Subcutaneous abdominal adipose tissue (tissue), 5 donors: ENCODE measurements around the gene CDC5L.
"Not testable (repeated sequence)": the region's sequence is repeated elsewhere in the genome, so short reads cannot be mapped to it uniquely, and the experiment has no call there.

Experiments used
- H3K27ac ChIP-seq: one replicate; pipeline ENCODE4 v1.7.0; 2013; ENCODE audit warnings: low read depth, mild to moderate bottlenecking, inconsistent platforms, low read length, moderate library complexity
- H3K27me3 ChIP-seq, 5 donors: one replicate each; pipeline ENCODE4 v1.7.0; 2013; ENCODE audit warnings: low read length in 5 of 5, inconsistent platforms in 1 of 5; ENCODE audit not compliant: control insufficient read depth in 5 of 5, insufficient read depth in 4 of 5
- H3K36me3 ChIP-seq, 5 donors: one replicate each; pipeline ENCODE4 v1.7.0; 2013; ENCODE audit warnings: low read length in 5 of 5; ENCODE audit not compliant: control insufficient read depth in 5 of 5, insufficient read depth in 5 of 5
- H3K4me1 ChIP-seq, 5 donors: one replicate each; pipeline ENCODE4 v1.7.0; 2013; ENCODE audit warnings: low read length in 5 of 5, mild to moderate bottlenecking in 3 of 5, moderate library complexity in 1 of 5; ENCODE audit not compliant: control insufficient read depth in 5 of 5, insufficient read depth in 5 of 5
- H3K4me3 ChIP-seq, 5 donors: one replicate each; pipeline ENCODE4 v1.7.0; 2013; ENCODE audit warnings: low read length in 5 of 5, low read depth in 1 of 5
- H3K9ac ChIP-seq, 5 donors: one replicate each; pipeline ENCODE4 v1.7.0; 2013; ENCODE audit warnings: low read length in 5 of 5, mild to moderate bottlenecking in 4 of 5, moderate library complexity in 3 of 5
- H3K9me3 ChIP-seq, 5 donors: one replicate each; pipeline ENCODE4 v1.7.0; 2013; ENCODE audit warnings: low read length in 5 of 5; ENCODE audit not compliant: control insufficient read depth in 5 of 5
- donor health status: healthy.
- donor health status: healthy.
- donor health status: healthy.
- donor health status: healthy.
- donor health status: healthy.

CDC5L gene

GRCh38 chr6:44349904-44350649 lies 37.4 kb upstream of the CDC5L start:
- H3K9me3 ChIP-seq: no peaks in the 10 kb centered on the region
- H3K4me1 ChIP-seq: no peaks in the 10 kb centered on the region
- H3K27me3 ChIP-seq: peaks cover 0 to 3% (median 0%) of the 10 kb centered on the region in 5 donors
- no peak overlapping the region for H3K4me3 ChIP-seq
- H3K9ac ChIP-seq: no peak overlapping the region
- no peak overlapping the region for H3K27ac ChIP-seq
- no peaks in the 10 kb centered on the region for H3K36me3 ChIP-seq

- H3K9me3 ChIP-seq, H3K27ac ChIP-seq, H3K4me1 ChIP-seq, H3K4me3 ChIP-seq, H3K9ac ChIP-seq, H3K27me3 ChIP-seq, H3K36me3 ChIP-seq: not testable (repeated sequence)
Observed at GRCh38 chr6:44350650-44350994, 36.9 kb upstream of the CDC5L start.

DNA sequence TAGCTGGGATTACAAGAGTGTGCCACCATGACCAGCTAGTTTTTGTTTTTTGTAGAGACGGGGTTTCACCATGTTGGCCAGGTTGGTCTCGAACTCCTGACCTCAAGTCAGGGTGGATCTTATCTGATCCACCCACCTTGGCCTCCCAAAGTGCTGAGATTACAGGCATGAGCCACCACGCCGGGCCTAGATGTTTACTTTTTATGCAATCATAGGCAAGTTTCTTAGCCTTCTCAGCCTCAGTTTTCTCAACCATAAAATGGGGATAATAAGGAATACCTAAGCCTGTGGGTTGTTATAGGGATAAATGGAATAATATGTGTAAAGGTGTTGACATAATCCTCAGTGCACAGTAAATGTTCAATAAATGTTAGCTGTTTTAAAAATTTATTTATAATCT lies 35.2 kb upstream of the CDC5L start:
- peaks cover 0 to 7% (median 4%) of the 10 kb centered on the region in 5 donors for H3K9me3 ChIP-seq
- H3K9ac ChIP-seq: no peak overlapping the region
- H3K27me3 ChIP-seq: no peaks in the 10 kb centered on the region
- no peak overlapping the region for H3K27ac ChIP-seq
- H3K4me1 ChIP-seq: no peaks in the 10 kb centered on the region
- no peaks in the 10 kb centered on the region for H3K36me3 ChIP-seq
- H3K4me3 ChIP-seq: no peak overlapping the region

DNA sequence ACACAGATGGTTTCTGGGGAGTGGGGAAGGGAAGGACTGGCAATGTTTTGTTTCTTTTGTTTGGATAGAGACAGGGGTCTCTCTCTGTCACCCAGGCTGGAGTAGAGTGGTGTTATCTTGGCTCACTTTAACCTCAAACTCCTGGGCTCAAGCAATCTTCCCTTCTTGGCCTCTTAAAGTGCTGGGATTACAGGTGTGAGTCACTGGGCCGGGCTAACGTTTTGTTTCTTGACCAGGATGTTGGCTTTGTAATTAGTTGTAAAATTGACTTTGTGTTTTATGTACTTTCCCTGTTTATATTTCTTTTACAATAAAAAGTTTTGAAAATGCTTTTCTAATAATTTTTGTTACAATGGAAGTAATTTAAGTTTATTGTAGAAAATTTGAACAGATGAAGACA lies 34.2 kb upstream of the CDC5L start:
- Histone ChIP-seq H3K36me3 (no peaks in the 10 kb centered on the region), H3K9me3 (peaks cover 0 to 7% (median 4%) of the 10 kb centered on the region in 5 donors), H3K4me3 (no peak overlapping the region), H3K27me3 (no peaks in the 10 kb centered on the region), H3K9ac (no peak overlapping the region), H3K27ac (no peak overlapping the region), H3K4me1 (no peaks in the 10 kb centered on the region)

DNA sequence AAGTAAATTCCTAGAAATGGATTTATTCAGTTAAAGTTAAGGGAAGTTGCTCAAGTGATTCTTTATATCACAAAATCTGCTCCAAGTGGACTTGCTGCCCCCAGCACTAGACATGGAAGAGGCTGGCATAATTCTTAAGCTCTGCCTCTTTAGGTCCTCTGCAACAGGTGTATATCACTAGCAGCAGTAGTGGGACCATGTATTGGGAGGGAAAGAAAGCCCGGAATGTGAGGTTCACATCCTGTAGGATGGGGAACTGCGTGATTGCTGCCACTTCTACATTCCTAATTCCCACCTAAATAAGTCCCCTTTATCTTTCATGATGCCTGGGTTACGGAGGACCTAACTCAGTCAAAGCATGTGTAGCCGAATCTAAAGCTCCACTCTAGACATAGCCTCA lies 31.9 kb upstream of the CDC5L start:
- H3K27ac ChIP-seq: no peak overlapping the region
- H3K36me3 ChIP-seq: no peaks in the 10 kb centered on the region
- H3K27me3 ChIP-seq: peaks cover 0 to 4% (median 0%) of the 10 kb centered on the region in 5 donors
- no peaks in the 10 kb centered on the region for H3K4me1 ChIP-seq
- H3K9me3 ChIP-seq: peaks cover 0 to 7% (median 4%) of the 10 kb centered on the region in 5 donors
- no peak overlapping the region for H3K4me3 ChIP-seq
- H3K9ac ChIP-seq: no peak overlapping the region

DNA sequence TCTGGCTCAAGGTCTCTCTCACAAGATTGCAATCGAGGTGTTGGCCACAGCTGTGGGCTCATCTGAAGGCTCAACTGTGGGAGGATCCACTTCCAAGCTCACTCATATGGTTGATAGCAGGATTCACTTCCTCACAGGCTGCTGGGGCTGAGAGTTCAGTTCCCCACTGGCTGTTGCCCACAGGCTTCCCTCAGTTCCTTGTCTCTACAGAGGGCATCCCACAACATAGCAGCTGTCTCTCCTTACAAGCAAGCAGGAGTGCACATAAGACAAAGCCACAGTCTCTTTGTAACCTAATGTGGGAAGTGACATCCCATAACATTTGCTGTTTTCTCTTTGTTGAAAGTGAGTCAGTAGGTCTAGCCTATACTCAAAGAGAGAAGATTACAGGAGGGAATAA lies 31.0 kb upstream of the CDC5L start:
- H3K4me3 ChIP-seq: no peak overlapping the region
- no peaks in the 10 kb centered on the region for H3K4me1 ChIP-seq
- peaks cover 0 to 7% (median 4%) of the 10 kb centered on the region in 5 donors for H3K9me3 ChIP-seq
- H3K27me3 ChIP-seq: peaks cover 0 to 4% (median 0%) of the 10 kb centered on the region in 5 donors
- H3K36me3 ChIP-seq: no peaks in the 10 kb centered on the region
- no peak overlapping the region for H3K9ac ChIP-seq
- H3K27ac ChIP-seq: no peak overlapping the region

- peaks cover 0 to 7% (median 4%) of the 10 kb centered on the region in 5 donors for H3K9me3 ChIP-seq
- no peak overlapping the region for H3K27ac ChIP-seq
- no peak overlapping the region for H3K9ac ChIP-seq
- no peak overlapping the region for H3K4me3 ChIP-seq
- H3K4me1 ChIP-seq: no peaks in the 10 kb centered on the region
- H3K36me3 ChIP-seq: no peaks in the 10 kb centered on the region
- H3K27me3 ChIP-seq: peaks cover 0 to 4% (median 0%) of the 10 kb centered on the region in 5 donors
Observed at GRCh38 chr6:44359973-44360372, 27.5 kb upstream of the CDC5L start.

- Histone ChIP-seq H3K4me1 (no peaks in the 10 kb centered on the region), H3K36me3 (no peaks in the 10 kb centered on the region), H3K9me3 (no peaks in the 10 kb centered on the region), H3K27me3 (peaks cover 0 to 4% (median 0%) of the 10 kb centered on the region in 5 donors), H3K27ac (no peak overlapping the region), H3K4me3 (no peak overlapping the region), H3K9ac (no peak overlapping the region)
Observed at GRCh38 chr6:44361947-44362346, 25.6 kb upstream of the CDC5L start.

- H3K27me3 ChIP-seq: peaks cover 0 to 6% (median 0%) of the 10 kb centered on the region in 5 donors
- H3K4me1 ChIP-seq: no peaks in the 10 kb centered on the region
- H3K4me3 ChIP-seq: no peak overlapping the region
- no peak overlapping the region for H3K27ac ChIP-seq
- H3K9ac ChIP-seq: no peak overlapping the region
- no peaks in the 10 kb centered on the region for H3K36me3 ChIP-seq
- H3K9me3 ChIP-seq: no peaks in the 10 kb centered on the region
Observed at GRCh38 chr6:44363377-44363926, 24.1 kb upstream of the CDC5L start.

DNA sequence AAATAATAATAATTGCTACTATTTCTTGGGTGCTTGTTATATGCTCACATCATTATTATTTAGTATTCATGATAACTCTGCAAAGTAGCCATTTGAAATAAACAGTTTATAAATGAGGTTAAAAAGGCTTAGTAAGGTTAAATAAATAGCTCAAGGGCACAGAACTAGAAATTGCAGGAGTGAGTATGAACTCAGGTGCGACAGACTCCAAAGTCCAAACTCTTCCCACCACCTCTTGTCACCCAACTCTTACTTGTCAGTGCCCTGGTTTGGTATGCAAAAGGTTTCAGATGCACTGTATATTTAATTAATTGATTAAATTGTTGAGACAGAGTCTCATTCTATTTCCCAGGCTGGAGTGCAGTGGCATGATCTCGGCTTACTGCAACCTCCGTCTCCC lies 20.7 kb upstream of the CDC5L start:
- Histone ChIP-seq H3K4me1 (no peaks in the 10 kb centered on the region), H3K9me3 (no peaks in the 10 kb centered on the region), H3K36me3 (no peaks in the 10 kb centered on the region), H3K27ac (no peak overlapping the region), H3K4me3 (no peak overlapping the region), H3K9ac (no peak overlapping the region), H3K27me3 (peaks cover 0 to 7% (median 0%) of the 10 kb centered on the region in 5 donors)
